ENCODE results near the gene FAM186B. TPM values are rescaled to one million over a fixed set of nuclear protein-coding genes. Genes with fewer than 3 reads are reported as not detected.

FAM186B gene
- polyA plus RNA-seq, 1 donor: 2.7 TPM

- DNase-seq: peak; percentile 90
These were observed 37.6 kb downstream of the FAM186B start, which contains the start of gene MCRS1 for GRCh38 chr12:49567611-49568441. MCRS1 (minus strand) TSS chr12:49568142; CDS start chr12:49566731, 1,411 bp downstream.

- DNase-seq: no peak
These were observed 38.2 kb downstream of the FAM186B start for GRCh38 chr12:49567302-49567610.

GRCh38 chr12:49566361-49566760, 39.1 kb downstream of the FAM186B start:
- DNase-seq: no peak

- DNase-seq: no peak
These were observed 39.8 kb downstream of the FAM186B start for GRCh38 chr12:49565406-49566265.

- no peak for DNase-seq
These were observed 40.6 kb downstream of the FAM186B start for GRCh38 chr12:49564686-49565405.

- no peak for DNase-seq
These were observed 41.3 kb downstream of the FAM186B start for GRCh38 chr12:49563951-49564685.

- no peak for DNase-seq
These were observed 42.6 kb downstream of the FAM186B start for GRCh38 chr12:49562831-49563230.

GRCh38 chr12:49562233-49562632, 43.2 kb downstream of the FAM186B start:
- DNase-seq: no peak

- DNase-seq: no peak
These were observed 44.7 kb downstream of the FAM186B start for GRCh38 chr12:49560695-49561094.

- no peak for DNase-seq
These were observed 46.3 kb downstream of the FAM186B start for GRCh38 chr12:49559011-49559675.

GRCh38 chr12:49558526-49558925, 46.9 kb downstream of the FAM186B start:
- no peak for DNase-seq

GRCh38 chr12:49557917-49558215, 47.6 kb downstream of the FAM186B start:
- no peak for DNase-seq

- no peak for DNase-seq
These were observed 48.1 kb downstream of the FAM186B start for GRCh38 chr12:49557187-49557916.

- DNase-seq: no peak
These were observed 48.9 kb downstream of the FAM186B start for GRCh38 chr12:49556391-49557186.

- DNase-seq: no peak
These were observed 49.6 kb downstream of the FAM186B start for GRCh38 chr12:49555631-49556390.

- DNase-seq: no peak
These were observed 51.2 kb downstream of the FAM186B start for GRCh38 chr12:49554266-49554665.

- no peak for DNase-seq
These were observed 51.8 kb downstream of the FAM186B start for GRCh38 chr12:49553512-49554088.

GRCh38 chr12:49552899-49553298, 52.5 kb downstream of the FAM186B start:
- no peak for DNase-seq

GRCh38 chr12:49552425-49552824, 53.0 kb downstream of the FAM186B start:
- no peak for DNase-seq
